ENCODE results near the gene ATRNL1.

- TF ChIP-seq CTCF (IDR thresholded peaks at IDR 0.05; ENCODE audit: borderline replicate concordance, extremely low read depth, low read length, poor library complexity, severe bottlenecking) (no peak), EZH2 (IDR thresholded peaks at IDR 0.05; ENCODE audit: borderline replicate concordance, low read depth, low read length, severe bottlenecking) (no peak)
Observed at GRCh38 chr10:115982526-115982925, 889.4 kb downstream of the ATRNL1 start.
